Activated naive CD4-positive, alpha-beta T cell treated with anti-CD3 and anti-CD28 coated beads, Interleukin-2, amount 50 U/mL, for 16 hours (primary cell): Measurements from ENCODE around the gene C4B.

Experiments used
- DNase-seq: peaks from one replicate; pipeline ENCODE4 v3.0.0-alpha.2; 2020

C4B gene

GRCh38 chr6:32084780-32085179 is 70.2 kb downstream of the C4B start:
- DNase-seq: no peak
